H9 (cell line): ENCODE data around the gene AHSG. TPM values are rescaled to one million over a fixed set of nuclear protein-coding genes. Genes with fewer than 3 reads are reported as not detected.

Experiments
- DNase-seq: peaks from one replicate; pipeline ENCODE4 v3.0.0-alpha.2; 2017
- H2AFZ ChIP-seq: one replicate; pipeline ENCODE4 v1.6.1; 2013; ENCODE audit warnings: mild to moderate bottlenecking, low read length, control low read depth, moderate library complexity
- H2AK5ac ChIP-seq: 2 replicates; pipeline ENCODE4 v1.6.1; 2013; ENCODE audit warnings: low read length, control low read depth, mixed read lengths; ENCODE audit not compliant: insufficient read length
- H2BK120ac ChIP-seq: one replicate; pipeline ENCODE4 v1.6.1; 2013; ENCODE audit warnings: low read depth, mild to moderate bottlenecking, low read length, control low read depth, inconsistent platforms; ENCODE audit not compliant: poor library complexity, severe bottlenecking
- H2BK12ac ChIP-seq: 2 replicates; pipeline ENCODE4 v1.6.1; 2013; ENCODE audit warnings: low read length, control low read depth, mixed read lengths, low read depth; ENCODE audit not compliant: insufficient read length
- H2BK15ac ChIP-seq: 2 replicates; pipeline ENCODE4 v1.6.1; 2013; ENCODE audit warnings: low read depth, low read length, control low read depth
- H2BK20ac ChIP-seq: one replicate; pipeline ENCODE4 v1.6.1; 2013; ENCODE audit warnings: low read depth, mild to moderate bottlenecking, low read length, control low read depth, inconsistent platforms; ENCODE audit not compliant: poor library complexity, severe bottlenecking
- H2BK5ac ChIP-seq: 2 replicates; pipeline ENCODE4 v1.6.1; 2013; ENCODE audit warnings: low read length, control low read depth, mixed read lengths; ENCODE audit not compliant: insufficient read length
- H3K14ac ChIP-seq: 2 replicates; pipeline ENCODE4 v1.6.1; 2013; ENCODE audit warnings: low read length, control low read depth; ENCODE audit not compliant: insufficient read depth
- H3K18ac ChIP-seq: 2 replicates; pipeline ENCODE4 v1.6.1; 2013; ENCODE audit warnings: low read depth, mild to moderate bottlenecking, mixed read lengths, low read length, control low read depth; ENCODE audit not compliant: insufficient read length
- H3K23ac ChIP-seq: 2 replicates; pipeline ENCODE4 v1.6.1; 2013; ENCODE audit warnings: low read length, control low read depth, mixed read lengths, low read depth; ENCODE audit not compliant: insufficient read length
- H3K23me2 ChIP-seq: 2 replicates; pipeline ENCODE4 v1.6.1; 2013; ENCODE audit warnings: low read depth, mild to moderate bottlenecking, mixed read lengths, low read length, control low read depth; ENCODE audit not compliant: insufficient read length, poor library complexity, severe bottlenecking
- H3K27ac ChIP-seq: 2 replicates; pipeline ENCODE4 v1.5.1; 2013; ENCODE audit warnings: low read length, control low read depth, mixed read lengths, low read depth; ENCODE audit not compliant: insufficient read length
- H3K27me3 ChIP-seq: 2 replicates; pipeline ENCODE4 v1.6.1; 2013; ENCODE audit warnings: low read length, control low read depth, inconsistent platforms; ENCODE audit not compliant: insufficient read depth
- H3K4ac ChIP-seq: 2 replicates; pipeline ENCODE4 v1.6.1; 2013; ENCODE audit warnings: low read depth, mild to moderate bottlenecking, control low read depth, inconsistent platforms, low read length, moderate library complexity
- H3K4me1 ChIP-seq: 2 replicates; pipeline ENCODE4 v1.6.1; 2013; ENCODE audit warnings: low read length, control low read depth, inconsistent platforms; ENCODE audit not compliant: insufficient read depth
- H3K4me2 ChIP-seq: 2 replicates; pipeline ENCODE4 v1.6.1; 2013; ENCODE audit warnings: low read length, control low read depth, mixed read lengths; ENCODE audit not compliant: insufficient read length, insufficient read depth
- H3K56ac ChIP-seq: 2 replicates; pipeline ENCODE4 v1.6.1; 2013; ENCODE audit warnings: low read depth, mild to moderate bottlenecking, mixed read lengths, low read length, control low read depth; ENCODE audit not compliant: insufficient read length
- H3K79me1 ChIP-seq: 2 replicates; pipeline ENCODE4 v1.6.1; 2013; ENCODE audit warnings: low read depth, mild to moderate bottlenecking, moderate library complexity, low read length, control low read depth, inconsistent platforms; ENCODE audit not compliant: insufficient read depth, poor library complexity, severe bottlenecking
- H3K79me2 ChIP-seq: 2 replicates; pipeline ENCODE4 v1.6.1; 2013; ENCODE audit warnings: low read length, control low read depth, inconsistent platforms; ENCODE audit not compliant: insufficient read depth
- H3K9ac ChIP-seq: 2 replicates; pipeline ENCODE4 v1.6.1; 2013; ENCODE audit warnings: low read length, control low read depth, mixed read lengths; ENCODE audit not compliant: insufficient read length; ENCODE audit errors: extremely low read depth
- H3K9me3 ChIP-seq: one replicate; pipeline ENCODE4 v1.6.1; 2013; ENCODE audit warnings: low read depth, low read length, inconsistent platforms; ENCODE audit not compliant: control insufficient read depth
- H3T11ph ChIP-seq: one replicate; pipeline ENCODE4 v1.6.1; 2013; ENCODE audit warnings: mild to moderate bottlenecking, low read length, control low read depth, inconsistent platforms
- H4K20me1 ChIP-seq: one replicate; pipeline ENCODE4 v1.6.1; 2013; ENCODE audit not compliant: control insufficient read depth, insufficient read length, insufficient read depth
- H4K5ac ChIP-seq: 2 replicates; pipeline ENCODE4 v1.6.1; 2013; ENCODE audit warnings: low read depth, mild to moderate bottlenecking, mixed read lengths, low read length, control low read depth; ENCODE audit not compliant: insufficient read length
- H4K8ac ChIP-seq: replicated peaks from 2 replicates; pipeline ENCODE4 v1.6.1; 2013; ENCODE audit warnings: low read length, control low read depth, mixed read lengths, low read depth; ENCODE audit not compliant: insufficient read length
- H4K91ac ChIP-seq: 2 replicates; pipeline ENCODE4 v1.6.1; 2013; ENCODE audit warnings: low read depth, mild to moderate bottlenecking, moderate library complexity, mixed read lengths, low read length, control low read depth; ENCODE audit not compliant: insufficient read length
- H3K27ac Mint-ChIP-seq, 3 experiments: 2 replicates in 2 of 3; 3 replicates in 1 of 3; pipeline ENCODE4 v1.8.0; 2020 to 2021; ENCODE audit warnings: mixed read lengths in 3 of 3, mild to moderate bottlenecking in 1 of 3, moderate library complexity in 1 of 3
- H3K27me3 Mint-ChIP-seq: 2 replicates; pipeline ENCODE4 v1.8.0; 2021; ENCODE audit warnings: low read depth, mild to moderate bottlenecking, moderate library complexity, mixed read lengths
- H3K36me3 Mint-ChIP-seq, 3 experiments: 2 replicates in 2 of 3; 3 replicates in 1 of 3; pipeline ENCODE4 v1.8.0; 2020 to 2021; ENCODE audit warnings: low read depth in 3 of 3, mixed read lengths in 3 of 3; ENCODE audit not compliant: insufficient read depth in 1 of 3
- H3K4me1 Mint-ChIP-seq, 2 experiments: 2 replicates each; pipeline ENCODE4 v1.8.0; 2020; ENCODE audit warnings: mixed read lengths in 2 of 2
- H3K4me3 Mint-ChIP-seq, 2 experiments: 2 replicates in 1 of 2; 3 replicates in 1 of 2; pipeline ENCODE4 v1.8.0; 2020 to 2021; ENCODE audit warnings: mild to moderate bottlenecking in 2 of 2, mixed read lengths in 2 of 2, moderate library complexity in 1 of 2
- H3K9me3 Mint-ChIP-seq, 2 experiments: 2 replicates in 1 of 2; 3 replicates in 1 of 2; pipeline ENCODE4 v1.8.0; 2020; ENCODE audit warnings: mild to moderate bottlenecking in 2 of 2, mixed read lengths in 2 of 2, moderate library complexity in 1 of 2
- WGBS: extraction: QIAGEN DNeasy Blood & Tissue Kit; methylation state at CpG from one replicate; pipeline ENCODE4 v1.1.7; 2013; ENCODE audit warnings: missing lambda C conversion rate, low lambda C conversion rate, mixed read lengths; ENCODE audit not compliant: insufficient read length; ENCODE audit errors: extremely low coverage; 5-methylcytosine and 5-hydroxymethylcytosine counted together
- total RNA-seq: library from RNA; stranded (reverse); gene quantifications from 2 replicates; pipeline ENCODE4 v1.2.1, GENCODE V29; 2021
- TF ChIP-seq, protein P1 (sequence below): fragments of 200-600 bp; sonication (generic); conservative IDR thresholded peaks from 3 replicates; pipeline ENCODE4 v1.8.0; 2021; ENCODE audit warnings: antibody characterized with exemption, mild to moderate bottlenecking

AHSG gene
- total RNA-seq, 1 experiment from 2014 or later, result not detected

DNA sequence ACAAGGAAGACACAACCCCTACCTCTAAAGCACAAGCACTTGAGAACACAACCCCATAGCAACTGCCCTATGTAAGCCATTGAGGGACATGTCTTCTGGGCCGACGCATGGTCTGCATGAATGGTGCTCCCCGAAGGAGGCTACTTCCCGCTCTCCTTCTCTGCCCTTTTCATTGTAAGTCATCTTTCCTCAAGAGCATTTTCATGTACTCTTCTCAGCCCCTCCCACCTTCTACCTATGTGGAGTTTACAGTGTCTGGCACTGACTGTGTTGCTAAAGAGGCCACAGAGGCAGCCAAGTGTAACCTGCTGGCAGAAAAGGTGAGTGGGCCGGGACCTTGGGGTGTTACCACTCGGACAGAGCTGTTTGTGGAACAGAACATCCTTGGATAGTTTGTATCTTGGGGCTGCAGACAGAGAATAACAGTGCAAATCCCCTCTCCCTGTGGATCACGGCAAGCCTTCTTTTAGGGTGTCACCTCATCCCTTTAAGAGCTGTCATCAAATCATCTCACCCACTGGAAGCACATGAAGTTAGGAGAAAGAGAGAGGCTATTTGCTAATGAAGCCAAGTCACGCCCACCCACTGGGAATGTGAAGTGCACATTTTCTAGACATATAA, 5.6 kb downstream of the AHSG start:
- H2AK5ac ChIP-seq, result no peak overlapping the region
- H3K27me3 Mint-ChIP-seq, result peaks cover 29% of the 10 kb centered on the region
- WGBS, result no CpG with 5 or more reads among the region's 8 CpGs

More for the DNA sequence above, 5.6 kb downstream of the AHSG start:
- no peak overlapping the region for H3K14ac ChIP-seq
- no peak overlapping the region for H3K27ac ChIP-seq
- H3K4me1 Mint-ChIP-seq, result peaks cover 14% of the 10 kb centered on the region in 2 experiments
- peak overlapping the region in 1 of 3 experiments; percentile 54; a peak in 1 of 7 replicates for H3K27ac Mint-ChIP-seq
- no peak overlapping the region for H2AFZ ChIP-seq
- H3K9ac ChIP-seq, result no peak overlapping the region
- H2BK15ac ChIP-seq, result no peak overlapping the region
- no peak overlapping the region for H2BK12ac ChIP-seq
- no peak overlapping the region for H3K18ac ChIP-seq
- no peak overlapping the region for H3K23ac ChIP-seq
- no peaks in the 10 kb centered on the region for H3K27me3 ChIP-seq
- H3K79me2 ChIP-seq, result no peaks in the 10 kb centered on the region
- H3K9me3 Mint-ChIP-seq, result no peaks in the 10 kb centered on the region
- no peak overlapping the region for H4K8ac ChIP-seq
- H3K4me2 ChIP-seq, result no peak overlapping the region
- H3K4ac ChIP-seq, result no peak overlapping the region
- H3T11ph ChIP-seq, result no peak overlapping the region
- H2BK20ac ChIP-seq, result no peak overlapping the region
- H4K20me1 ChIP-seq, result no peaks in the 10 kb centered on the region
- H3K79me1 ChIP-seq, result no peaks in the 10 kb centered on the region
- no peaks in the 10 kb centered on the region for H3K9me3 ChIP-seq
- H3K4me3 Mint-ChIP-seq, result no peak overlapping the region
- H3K23me2 ChIP-seq, result no peaks in the 10 kb centered on the region
- no peaks in the 10 kb centered on the region for H3K36me3 Mint-ChIP-seq
- no peak overlapping the region for H4K91ac ChIP-seq
- no peak overlapping the region for H2BK120ac ChIP-seq
- TF ChIP-seq, protein P1, sequence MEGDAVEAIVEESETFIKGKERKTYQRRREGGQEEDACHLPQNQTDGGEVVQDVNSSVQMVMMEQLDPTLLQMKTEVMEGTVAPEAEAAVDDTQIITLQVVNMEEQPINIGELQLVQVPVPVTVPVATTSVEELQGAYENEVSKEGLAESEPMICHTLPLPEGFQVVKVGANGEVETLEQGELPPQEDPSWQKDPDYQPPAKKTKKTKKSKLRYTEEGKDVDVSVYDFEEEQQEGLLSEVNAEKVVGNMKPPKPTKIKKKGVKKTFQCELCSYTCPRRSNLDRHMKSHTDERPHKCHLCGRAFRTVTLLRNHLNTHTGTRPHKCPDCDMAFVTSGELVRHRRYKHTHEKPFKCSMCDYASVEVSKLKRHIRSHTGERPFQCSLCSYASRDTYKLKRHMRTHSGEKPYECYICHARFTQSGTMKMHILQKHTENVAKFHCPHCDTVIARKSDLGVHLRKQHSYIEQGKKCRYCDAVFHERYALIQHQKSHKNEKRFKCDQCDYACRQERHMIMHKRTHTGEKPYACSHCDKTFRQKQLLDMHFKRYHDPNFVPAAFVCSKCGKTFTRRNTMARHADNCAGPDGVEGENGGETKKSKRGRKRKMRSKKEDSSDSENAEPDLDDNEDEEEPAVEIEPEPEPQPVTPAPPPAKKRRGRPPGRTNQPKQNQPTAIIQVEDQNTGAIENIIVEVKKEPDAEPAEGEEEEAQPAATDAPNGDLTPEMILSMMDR, result no peak
- no peaks in the 10 kb centered on the region; the same call in 1 of the 2 replicates for H3K4me1 ChIP-seq
- no peak overlapping the region for H3K56ac ChIP-seq
- H4K5ac ChIP-seq, result no peak overlapping the region
- DNase-seq, result no peak
- H2BK5ac ChIP-seq, result no peak overlapping the region
